ENCODE measurements around the gene RNF148.

- TF ChIP-seq TAF1 (IDR thresholded peaks at IDR 0.05; ENCODE audit: low read depth) (no peak), TEAD4 (IDR thresholded peaks at IDR 0.05) (no peak), REST (IDR thresholded peaks at IDR 0.05; ENCODE audit: low read depth) (no peak)
These were observed 11.0 kb downstream of the RNF148 start for GRCh38 chr7:122691569-122692235.
